Measurements from ENCODE around the gene TBC1D30. TPM values are rescaled to one million over a fixed set of nuclear protein-coding genes. Genes with fewer than 3 reads are reported as not detected.

The TBC1D30 gene
- total RNA-seq, 1 experiment from 2014 or later: 3.6 TPM

DNA sequence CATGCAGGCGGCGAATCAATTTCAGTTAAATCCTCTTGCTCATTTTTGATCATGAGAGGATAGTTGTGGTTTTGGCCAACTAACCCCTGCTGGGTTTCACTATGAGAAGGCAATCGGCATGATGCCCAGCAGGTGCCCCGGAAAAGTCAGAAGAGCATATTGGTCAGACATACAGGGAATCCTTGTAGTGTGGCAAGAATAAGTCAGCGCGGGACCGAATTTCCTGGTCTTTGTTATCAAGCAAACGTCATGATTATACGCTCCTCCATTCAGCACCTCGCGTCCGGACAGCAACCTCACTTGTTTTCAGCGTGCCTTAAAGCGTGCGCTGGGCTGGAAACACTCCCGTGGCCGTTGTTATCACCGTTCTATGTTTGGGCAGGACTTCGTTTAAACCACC, 1.8 kb downstream of the TBC1D30 start (continued):
- TF ChIP-seq OVOL2 (CRISPR knock-in tag; IDR thresholded peaks at IDR 0.05; ENCODE audit: borderline replicate concordance) (no peak), SMAD4 (CRISPR knock-in tag; IDR thresholded peaks at IDR 0.05) (no peak), ZNF416 (CRISPR knock-in tag; IDR thresholded peaks at IDR 0.05) (no peak), NR2C2 (CRISPR knock-in tag; IDR thresholded peaks at IDR 0.05) (no peak), ZNF121 (CRISPR knock-in tag; IDR thresholded peaks at IDR 0.05) (no peak), ZNF423 (CRISPR knock-in tag; IDR thresholded peaks at IDR 0.05) (no peak), ATF2 (CRISPR knock-in tag; IDR thresholded peaks at IDR 0.05; ENCODE audit: borderline replicate concordance, low read depth) (no peak), ESRRA (CRISPR knock-in tag; IDR thresholded peaks at IDR 0.05; ENCODE audit: borderline replicate concordance) (peak; percentile 70; the same call in 1 of the 2 replicates), TP53 (CRISPR knock-in tag; IDR thresholded peaks at IDR 0.05) (0 out of 2 replicates have a peak, but pooled peaks have one; percentile 62), ZNF512 (CRISPR knock-in tag; IDR thresholded peaks at IDR 0.05; ENCODE audit: borderline replicate concordance) (peak; percentile 48; the same call in 1 of the 2 replicates), FOXP1 (CRISPR knock-in tag; IDR thresholded peaks at IDR 0.05; ENCODE audit: borderline replicate concordance) (peak; percentile 54; the same call in 1 of the 2 replicates), SOX15 (CRISPR knock-in tag; IDR thresholded peaks at IDR 0.05) (no peak), CREB1 (CRISPR knock-in tag; IDR thresholded peaks at IDR 0.05) (no peak), HMGA2 (CRISPR knock-in tag; IDR thresholded peaks at IDR 0.05) (no peak), ZNF138 (CRISPR knock-in tag; conservative IDR thresholded peaks at IDR 0.05) (no peak), E2F1 (CRISPR knock-in tag; IDR thresholded peaks at IDR 0.05) (no peak), GTF2I (CRISPR knock-in tag; conservative IDR thresholded peaks at IDR 0.05) (no peak), JUN (CRISPR knock-in tag; IDR thresholded peaks at IDR 0.05) (0 out of 2 replicates have a peak, but pooled peaks have one; percentile 79), ATF3 (CRISPR knock-in tag; conservative IDR thresholded peaks at IDR 0.05) (no peak), ZNF671 (CRISPR knock-in tag; IDR thresholded peaks at IDR 0.05) (no peak), TCF7 (CRISPR knock-in tag; IDR thresholded peaks at IDR 0.05; ENCODE audit: low read depth) (0 out of 2 replicates have a peak, but pooled peaks have one; percentile 33), ETV6 (CRISPR knock-in tag; IDR thresholded peaks at IDR 0.05) (0 out of 2 replicates have a peak, but pooled peaks have one; percentile 55), EMX1 (CRISPR knock-in tag; IDR thresholded peaks at IDR 0.05) (no peak), NR3C1 (CRISPR knock-in tag; conservative IDR thresholded peaks at IDR 0.05; ENCODE audit: low read depth) (no peak), NR1H2 (CRISPR knock-in tag; IDR thresholded peaks at IDR 0.05) (no peak), NFATC4 (CRISPR knock-in tag; IDR thresholded peaks at IDR 0.05) (no peak), ZNF219 (CRISPR knock-in tag; IDR thresholded peaks at IDR 0.05; ENCODE audit: borderline replicate concordance) (no peak), ZNF263 (CRISPR knock-in tag; IDR thresholded peaks at IDR 0.05; ENCODE audit: low read depth) (no peak), FOXJ3 (CRISPR knock-in tag; IDR thresholded peaks at IDR 0.05; ENCODE audit: borderline replicate concordance) (no peak), CBFB (CRISPR knock-in tag; IDR thresholded peaks at IDR 0.05; ENCODE audit: low read depth) (no peak)
- TF ChIP-seq, protein P1, sequence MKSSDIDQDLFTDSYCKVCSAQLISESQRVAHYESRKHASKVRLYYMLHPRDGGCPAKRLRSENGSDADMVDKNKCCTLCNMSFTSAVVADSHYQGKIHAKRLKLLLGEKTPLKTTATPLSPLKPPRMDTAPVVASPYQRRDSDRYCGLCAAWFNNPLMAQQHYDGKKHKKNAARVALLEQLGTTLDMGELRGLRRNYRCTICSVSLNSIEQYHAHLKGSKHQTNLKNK (CRISPR knock-in tag; IDR thresholded peaks at IDR 0.05): no peak
- TF ChIP-seq, protein P2, sequence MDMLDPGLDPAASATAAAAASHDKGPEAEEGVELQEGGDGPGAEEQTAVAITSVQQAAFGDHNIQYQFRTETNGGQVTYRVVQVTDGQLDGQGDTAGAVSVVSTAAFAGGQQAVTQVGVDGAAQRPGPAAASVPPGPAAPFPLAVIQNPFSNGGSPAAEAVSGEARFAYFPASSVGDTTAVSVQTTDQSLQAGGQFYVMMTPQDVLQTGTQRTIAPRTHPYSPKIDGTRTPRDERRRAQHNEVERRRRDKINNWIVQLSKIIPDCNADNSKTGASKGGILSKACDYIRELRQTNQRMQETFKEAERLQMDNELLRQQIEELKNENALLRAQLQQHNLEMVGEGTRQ (CRISPR knock-in tag; IDR thresholded peaks at IDR 0.05): no peak
- TF ChIP-seq, protein P3, sequence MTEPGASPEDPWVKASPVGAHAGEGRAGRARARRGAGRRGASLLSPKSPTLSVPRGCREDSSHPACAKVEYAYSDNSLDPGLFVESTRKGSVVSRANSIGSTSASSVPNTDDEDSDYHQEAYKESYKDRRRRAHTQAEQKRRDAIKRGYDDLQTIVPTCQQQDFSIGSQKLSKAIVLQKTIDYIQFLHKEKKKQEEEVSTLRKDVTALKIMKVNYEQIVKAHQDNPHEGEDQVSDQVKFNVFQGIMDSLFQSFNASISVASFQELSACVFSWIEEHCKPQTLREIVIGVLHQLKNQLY (CRISPR knock-in tag; IDR thresholded peaks at IDR 0.05): no peak
- TF ChIP-seq, protein P4, sequence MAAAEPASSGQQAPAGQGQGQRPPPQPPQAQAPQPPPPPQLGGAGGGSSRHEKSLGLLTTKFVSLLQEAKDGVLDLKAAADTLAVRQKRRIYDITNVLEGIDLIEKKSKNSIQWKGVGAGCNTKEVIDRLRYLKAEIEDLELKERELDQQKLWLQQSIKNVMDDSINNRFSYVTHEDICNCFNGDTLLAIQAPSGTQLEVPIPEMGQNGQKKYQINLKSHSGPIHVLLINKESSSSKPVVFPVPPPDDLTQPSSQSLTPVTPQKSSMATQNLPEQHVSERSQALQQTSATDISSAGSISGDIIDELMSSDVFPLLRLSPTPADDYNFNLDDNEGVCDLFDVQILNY (CRISPR knock-in tag; IDR thresholded peaks at IDR 0.05): no peak
- TF ChIP-seq, protein P5, sequence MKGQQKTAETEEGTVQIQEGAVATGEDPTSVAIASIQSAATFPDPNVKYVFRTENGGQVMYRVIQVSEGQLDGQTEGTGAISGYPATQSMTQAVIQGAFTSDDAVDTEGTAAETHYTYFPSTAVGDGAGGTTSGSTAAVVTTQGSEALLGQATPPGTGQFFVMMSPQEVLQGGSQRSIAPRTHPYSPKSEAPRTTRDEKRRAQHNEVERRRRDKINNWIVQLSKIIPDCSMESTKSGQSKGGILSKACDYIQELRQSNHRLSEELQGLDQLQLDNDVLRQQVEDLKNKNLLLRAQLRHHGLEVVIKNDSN (CRISPR knock-in tag; IDR thresholded peaks at IDR 0.05): peak; percentile 58; the same call in 1 of the 2 replicates

Data from WTC11 (cell line).